ENCODE measurements around the gene ZNG1C.
"Not testable (repeated sequence)": the region's sequence is repeated elsewhere in the genome, so short reads cannot be mapped to it uniquely, and the experiment has no call there.

Gene ZNG1C

DNA sequence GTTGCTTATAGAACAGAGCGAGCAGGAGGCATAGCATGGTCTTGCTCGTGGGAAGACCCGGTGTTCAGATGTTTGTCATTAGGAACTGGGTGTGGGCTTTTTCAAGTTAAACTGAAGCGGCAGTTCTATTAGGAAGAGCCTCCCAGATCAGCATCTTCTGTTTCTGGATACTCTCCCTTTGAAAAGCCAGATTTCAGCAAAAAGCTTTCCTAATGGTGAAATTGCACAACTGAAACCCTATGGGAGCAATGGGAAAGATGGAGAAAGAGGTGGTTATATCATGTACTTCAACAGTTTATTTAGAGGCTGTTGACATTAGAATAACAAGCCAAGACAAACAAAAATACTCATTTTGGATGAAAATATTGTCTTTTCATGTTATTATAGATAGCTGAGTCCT is 102.2 kb downstream of the ZNG1C start:
- not testable (repeated sequence) for DNase-seq

Measured in DMS79 treated with DMSO at 0.1 percent for 48 hours (cell line).